Mucosa of stomach (tissue), 1 donor: ENCODE data around the gene PDLIM3.

Source experiments
- H3K27me3 ChIP-seq: one replicate; pipeline ENCODE4 v1.7.0; 2013; ENCODE audit warnings: mild to moderate bottlenecking, low read length; ENCODE audit not compliant: control insufficient read depth, insufficient read depth
- H3K36me3 ChIP-seq: one replicate; pipeline ENCODE4 v1.7.0; 2013; ENCODE audit warnings: low read length; ENCODE audit not compliant: control insufficient read depth, insufficient read depth
- H3K4me1 ChIP-seq: one replicate; pipeline ENCODE4 v1.7.0; 2013; ENCODE audit warnings: mild to moderate bottlenecking, low read length; ENCODE audit not compliant: control insufficient read depth, insufficient read depth
- H3K4me3 ChIP-seq: one replicate; pipeline ENCODE4 v1.7.0; 2013; ENCODE audit warnings: low read length
- H3K9ac ChIP-seq: one replicate; pipeline ENCODE4 v1.7.0; 2013; ENCODE audit warnings: mild to moderate bottlenecking, low read length, moderate library complexity
- H3K9me3 ChIP-seq: one replicate; pipeline ENCODE4 v1.7.0; 2013; ENCODE audit warnings: mild to moderate bottlenecking, low read length, moderate library complexity; ENCODE audit not compliant: control insufficient read depth
- donor health status: Pancreatic carcinoma.

Gene PDLIM3

DNA sequence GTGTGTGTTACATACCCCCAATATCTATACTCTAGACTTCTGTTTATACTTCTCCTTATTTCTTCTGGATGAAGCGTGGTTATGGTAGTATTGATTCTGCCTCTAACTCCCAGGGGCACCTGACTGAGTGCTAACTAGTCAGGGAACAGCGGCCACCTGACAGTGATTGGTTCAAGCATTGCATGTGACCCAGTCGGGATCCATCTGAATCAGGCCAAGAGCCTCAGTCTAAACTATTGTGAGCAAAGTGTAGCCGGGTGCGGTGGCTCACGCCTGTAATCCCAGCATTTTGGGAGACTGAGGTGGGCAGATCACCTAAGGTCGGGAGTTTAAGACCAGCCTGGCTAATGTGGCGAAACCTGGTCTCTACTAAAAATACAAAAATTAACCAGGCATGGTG is 73.7 kb downstream of the PDLIM3 start:
- Histone ChIP-seq H3K27me3 (peaks cover 4% of the 10 kb centered on the region), H3K4me1 (no peaks in the 10 kb centered on the region), H3K36me3 (no peaks in the 10 kb centered on the region), H3K9me3 (no peaks in the 10 kb centered on the region), H3K4me3 (no peak overlapping the region), H3K9ac (no peak overlapping the region)

- H3K4me1 ChIP-seq, result no peaks in the 10 kb centered on the region
- H3K4me3 ChIP-seq, result no peak overlapping the region
- no peaks in the 10 kb centered on the region for H3K36me3 ChIP-seq
- H3K27me3 ChIP-seq, result peaks cover 3% of the 10 kb centered on the region
- H3K9me3 ChIP-seq, result no peaks in the 10 kb centered on the region
- H3K9ac ChIP-seq, result no peak overlapping the region
These were observed 78.2 kb downstream of the PDLIM3 start for GRCh38 chr4:185457136-185457535.

- no peaks in the 10 kb centered on the region for H3K4me1 ChIP-seq
- H3K9me3 ChIP-seq, result no peaks in the 10 kb centered on the region
- no peak overlapping the region for H3K9ac ChIP-seq
- H3K27me3 ChIP-seq, result no peaks in the 10 kb centered on the region
- no peak overlapping the region for H3K4me3 ChIP-seq
- H3K36me3 ChIP-seq, result no peaks in the 10 kb centered on the region
These were observed 79.2 kb downstream of the PDLIM3 start for GRCh38 chr4:185456131-185456530.
